ENCODE results near the gene COL20A1. TPM values are rescaled to one million over a fixed set of nuclear protein-coding genes. Genes with fewer than 3 reads are reported as not detected.

Gene COL20A1
- total RNA-seq, 1 experiment from 2014 or later: 2.3 TPM

DNA sequence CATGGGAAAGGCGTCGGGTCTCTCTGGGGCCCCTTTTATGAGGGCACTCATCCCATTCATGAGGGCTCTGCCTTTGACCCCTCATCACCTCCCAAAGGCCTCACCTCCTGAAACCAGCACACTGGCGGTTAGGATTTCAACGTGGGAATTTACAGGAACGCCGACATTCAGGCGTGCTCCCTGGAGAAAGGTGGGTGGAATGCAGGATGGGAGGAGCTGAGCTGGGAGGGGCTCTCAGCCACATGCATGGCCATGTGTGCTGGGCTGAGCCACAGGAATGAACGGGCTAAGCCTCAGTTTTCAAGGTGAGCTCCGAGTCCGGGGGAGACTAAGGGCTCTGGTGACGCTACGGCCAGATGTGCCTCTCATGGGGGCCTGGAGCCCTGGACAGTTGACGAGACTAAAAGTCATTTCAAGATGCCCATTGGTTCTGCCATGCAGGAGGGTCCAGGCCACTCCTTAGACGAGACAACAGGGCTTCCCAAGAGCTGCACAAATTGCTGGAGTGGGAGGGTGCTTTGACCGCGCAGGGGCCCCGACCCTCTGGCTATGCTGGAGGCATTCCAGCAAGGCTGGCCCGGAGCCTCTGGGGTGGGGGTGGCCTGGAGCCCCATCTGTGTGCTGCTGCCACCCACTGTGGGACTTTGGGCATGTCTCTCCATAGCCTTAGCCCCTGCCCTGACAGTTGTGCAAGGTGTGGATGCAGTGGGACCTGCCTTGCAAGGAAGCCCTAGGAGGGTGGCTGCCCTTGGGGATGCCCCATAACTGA lies 24.1 kb upstream of the COL20A1 start:
- Histone ChIP-seq H3T11ph (ENCODE audit: low read length) (no peak overlapping the region), H4K20me1 (ENCODE audit: control insufficient read depth, insufficient read depth, insufficient read length) (no peaks in the 10 kb centered on the region), H2BK15ac (ENCODE audit: low read depth, low read length) (no peak overlapping the region), H2BK120ac (ENCODE audit: low read depth, low read length, poor library complexity, severe bottlenecking) (no peak overlapping the region), H3K27me3 (ENCODE audit: insufficient read depth, low read length) (no peaks in the 10 kb centered on the region), H2AFZ (ENCODE audit: low read length) (no peak overlapping the region), H3K23ac (ENCODE audit: insufficient read length, low read depth, low read length) (no peak overlapping the region), H3K56ac (ENCODE audit: insufficient read length, low read depth, low read length) (no peak overlapping the region), H4K5ac (ENCODE audit: insufficient read length, low read depth, low read length) (no peak overlapping the region), H3K14ac (ENCODE audit: insufficient read depth, low read length) (no peak overlapping the region), H3K79me1 (ENCODE audit: insufficient read depth, low read depth, low read length, poor library complexity, severe bottlenecking) (peaks cover 3% of the 10 kb centered on the region), H3K18ac (ENCODE audit: insufficient read length, low read depth, low read length) (no peak overlapping the region), H2BK20ac (ENCODE audit: low read depth, low read length, poor library complexity, severe bottlenecking) (no peak overlapping the region), H2BK12ac (ENCODE audit: insufficient read length, low read depth, low read length) (no peak overlapping the region), H3K4ac (ENCODE audit: low read depth, low read length) (no peak overlapping the region), H2AK5ac (ENCODE audit: insufficient read length, low read length) (no peak overlapping the region), H3K4me1 (ENCODE audit: insufficient read depth, low read length) (0 out of 2 replicates have a peak, but pooled peaks cover 1% of the 10 kb centered on the region), H4K91ac (ENCODE audit: insufficient read length, low read depth, low read length) (no peak overlapping the region), H2BK5ac (ENCODE audit: insufficient read length, low read length) (no peak overlapping the region), H3K79me2 (ENCODE audit: insufficient read depth, low read length) (peaks cover 8% of the 10 kb centered on the region; the same call in 1 of the 2 replicates), H3K4me2 (ENCODE audit: insufficient read depth, insufficient read length, low read length) (no peak overlapping the region), H3K23me2 (ENCODE audit: insufficient read length, low read depth, low read length, poor library complexity, severe bottlenecking) (no peaks in the 10 kb centered on the region), H4K8ac (replicated peaks; ENCODE audit: insufficient read length, low read depth, low read length) (no peak overlapping the region), H3K9ac (ENCODE audit: extremely low read depth, insufficient read length, low read length) (no peak overlapping the region), H3K9me3 (ENCODE audit: control insufficient read depth, low read depth, low read length) (no peaks in the 10 kb centered on the region), H3K27ac (ENCODE audit: insufficient read length, low read depth, low read length) (no peak overlapping the region)
- Mint-ChIP-seq H3K36me3 (ENCODE audit: insufficient read depth in 1 of 3, low read depth in 3 of 3) (no peaks in the 10 kb centered on the region), H3K9me3 (no peaks in the 10 kb centered on the region), H3K4me3 (no peak overlapping the region), H3K4me1 (peaks cover 17 to 26% of the 10 kb centered on the region in 2 experiments), H3K27me3 (ENCODE audit: low read depth) (peaks cover 11% of the 10 kb centered on the region), H3K27ac (no peak overlapping the region)
- no peak for TF ChIP-seq CTCF (conservative IDR thresholded peaks at IDR 0.05)
- no peak for DNase-seq
- WGBS (ENCODE audit: extremely low coverage, insufficient read length, low lambda C conversion rate): no CpG with 5 or more reads among the region's 18 CpGs

All from H9 (cell line).